GM19025 (cell line): Measurements from ENCODE around the gene CSTA.

ENCODE experiments used
- ATAC-seq: cut with Tn5 transposase; IDR thresholded peaks from one replicate; pipeline ENCODE4 v1.9.1; 2021; ENCODE audit warnings: mild to moderate bottlenecking, low read depth, moderate library complexity; ENCODE audit not compliant: unreplicated experiment

The CSTA gene, protein sequence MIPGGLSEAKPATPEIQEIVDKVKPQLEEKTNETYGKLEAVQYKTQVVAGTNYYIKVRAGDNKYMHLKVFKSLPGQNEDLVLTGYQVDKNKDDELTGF

DNA sequence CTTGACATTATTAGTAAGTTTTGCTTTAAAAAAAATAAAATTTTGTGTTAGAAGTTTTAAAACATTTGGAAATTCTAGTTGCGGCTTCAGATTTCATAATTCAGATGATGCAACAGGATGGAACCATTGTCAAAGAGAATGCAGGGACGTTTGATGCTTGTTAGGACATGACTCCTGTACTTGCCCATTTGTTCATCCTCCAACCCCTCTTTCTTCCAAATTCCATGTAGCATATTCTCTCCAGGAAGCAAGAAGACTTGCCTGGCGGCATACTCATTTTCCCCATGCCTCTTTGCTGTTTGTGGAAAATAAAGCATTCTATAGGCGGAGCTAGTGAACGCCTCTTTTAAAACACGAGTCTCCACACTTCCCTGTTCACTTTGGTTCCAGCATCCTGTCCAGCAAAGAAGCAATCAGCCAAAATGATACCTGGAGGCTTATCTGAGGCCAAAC, at the start of gene CSTA:
TSS of gene CSTA (plus strand) at position 378 of the 453 bp plus-strand sequence. CDS start at position 423, 45 bp downstream.
- ATAC-seq, result no peak

DNA sequence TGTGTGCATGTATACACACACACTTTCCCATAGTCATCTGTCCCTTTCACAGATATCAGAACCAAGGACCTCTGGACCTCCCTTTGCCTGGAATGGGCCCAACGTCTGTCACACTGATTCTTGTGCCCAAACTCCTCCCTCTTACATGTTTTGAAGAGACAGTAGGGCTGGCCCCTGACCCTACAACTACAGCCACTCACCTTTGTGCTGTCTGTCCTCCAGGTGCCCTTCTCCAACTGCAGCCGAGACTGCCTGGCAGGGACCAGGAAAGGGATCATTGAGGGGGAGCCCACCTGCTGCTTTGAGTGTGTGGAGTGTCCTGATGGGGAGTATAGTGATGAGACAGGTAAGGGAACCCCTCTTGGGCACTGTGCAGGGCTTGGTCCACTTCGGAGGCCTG, 43.2 kb upstream of the CSTA start:
- no peak for ATAC-seq

DNA sequence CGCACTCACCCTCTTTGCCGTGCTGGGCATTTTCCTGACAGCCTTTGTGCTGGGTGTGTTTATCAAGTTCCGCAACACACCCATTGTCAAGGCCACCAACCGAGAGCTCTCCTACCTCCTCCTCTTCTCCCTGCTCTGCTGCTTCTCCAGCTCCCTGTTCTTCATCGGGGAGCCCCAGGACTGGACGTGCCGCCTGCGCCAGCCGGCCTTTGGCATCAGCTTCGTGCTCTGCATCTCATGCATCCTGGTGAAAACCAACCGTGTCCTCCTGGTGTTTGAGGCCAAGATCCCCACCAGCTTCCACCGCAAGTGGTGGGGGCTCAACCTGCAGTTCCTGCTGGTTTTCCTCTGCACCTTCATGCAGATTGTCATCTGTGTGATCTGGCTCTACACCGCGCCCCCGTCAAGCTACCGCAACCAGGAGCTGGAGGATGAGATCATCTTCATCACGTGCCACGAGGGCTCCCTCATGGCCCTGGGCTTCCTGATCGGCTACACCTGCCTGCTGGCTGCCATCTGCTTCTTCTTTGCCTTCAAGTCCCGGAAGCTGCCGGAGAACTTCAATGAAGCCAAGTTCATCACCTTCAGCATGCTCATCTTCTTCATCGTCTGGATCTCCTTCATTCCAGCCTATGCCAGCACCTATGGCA, 41.1 kb upstream of the CSTA start:
- ATAC-seq, result no peak

DNA sequence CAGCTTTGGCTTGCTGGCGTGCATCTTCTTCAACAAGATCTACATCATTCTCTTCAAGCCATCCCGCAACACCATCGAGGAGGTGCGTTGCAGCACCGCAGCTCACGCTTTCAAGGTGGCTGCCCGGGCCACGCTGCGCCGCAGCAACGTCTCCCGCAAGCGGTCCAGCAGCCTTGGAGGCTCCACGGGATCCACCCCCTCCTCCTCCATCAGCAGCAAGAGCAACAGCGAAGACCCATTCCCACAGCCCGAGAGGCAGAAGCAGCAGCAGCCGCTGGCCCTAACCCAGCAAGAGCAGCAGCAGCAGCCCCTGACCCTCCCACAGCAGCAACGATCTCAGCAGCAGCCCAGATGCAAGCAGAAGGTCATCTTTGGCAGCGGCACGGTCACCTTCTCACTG, 40.6 kb upstream of the CSTA start:
- ATAC-seq, result no peak

DNA sequence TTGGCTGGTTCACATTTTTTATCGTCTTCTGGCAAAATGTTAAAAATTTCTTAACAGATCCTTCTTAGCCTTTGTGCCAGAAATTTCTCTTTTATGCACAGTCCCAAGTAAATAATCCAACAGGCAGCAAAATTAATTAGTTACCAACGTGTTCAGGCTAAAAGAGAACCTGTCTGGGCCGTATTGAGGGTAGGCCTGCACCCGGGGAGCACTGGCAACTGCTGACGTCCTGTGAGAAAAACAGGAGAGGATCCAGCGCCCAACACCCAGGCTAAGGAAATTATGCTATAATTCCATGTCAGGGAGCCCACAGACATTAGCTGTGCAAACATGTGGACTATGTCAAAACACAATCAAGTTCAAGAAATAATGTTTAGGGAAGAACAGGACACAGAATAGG, 30.7 kb upstream of the CSTA start:
- ATAC-seq, result no peak

DNA sequence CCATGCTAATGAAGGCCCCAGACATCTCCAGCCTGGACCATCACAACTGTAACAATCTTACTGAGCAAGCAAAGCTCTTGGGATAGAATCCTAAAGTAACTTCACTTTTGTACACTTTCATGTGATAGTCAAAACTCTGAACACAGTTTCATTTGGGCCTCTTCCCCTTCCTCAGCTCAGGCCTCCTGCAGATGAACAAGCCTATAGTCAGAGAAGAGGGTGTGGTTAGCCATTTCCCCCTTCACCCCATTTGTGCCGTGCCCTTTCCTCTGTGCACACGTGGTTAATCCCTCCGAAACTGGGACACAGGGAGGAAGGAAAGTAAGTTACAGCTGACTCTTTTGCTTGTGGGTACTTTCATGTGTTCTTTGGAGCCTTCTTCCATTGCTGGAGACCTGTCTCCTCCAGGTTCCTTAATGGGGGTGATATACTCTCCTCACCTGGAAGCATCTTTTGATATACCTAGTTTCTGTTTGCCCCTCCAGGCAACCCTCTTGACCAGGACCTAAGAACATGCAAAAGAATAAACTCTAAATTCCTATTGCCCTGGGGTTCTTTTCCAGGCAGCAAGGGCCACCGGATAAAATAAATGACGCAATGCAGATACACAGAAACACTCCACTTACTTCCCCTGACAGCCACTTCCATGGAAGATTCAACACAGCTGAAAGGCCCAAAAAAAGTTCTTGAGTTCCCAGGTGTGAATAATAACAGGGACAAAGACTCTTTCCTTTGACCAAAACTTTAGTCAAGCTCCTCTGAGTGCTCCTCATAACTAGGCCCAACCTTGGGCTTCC, 29.6 kb upstream of the CSTA start:
- ATAC-seq, result no peak

DNA sequence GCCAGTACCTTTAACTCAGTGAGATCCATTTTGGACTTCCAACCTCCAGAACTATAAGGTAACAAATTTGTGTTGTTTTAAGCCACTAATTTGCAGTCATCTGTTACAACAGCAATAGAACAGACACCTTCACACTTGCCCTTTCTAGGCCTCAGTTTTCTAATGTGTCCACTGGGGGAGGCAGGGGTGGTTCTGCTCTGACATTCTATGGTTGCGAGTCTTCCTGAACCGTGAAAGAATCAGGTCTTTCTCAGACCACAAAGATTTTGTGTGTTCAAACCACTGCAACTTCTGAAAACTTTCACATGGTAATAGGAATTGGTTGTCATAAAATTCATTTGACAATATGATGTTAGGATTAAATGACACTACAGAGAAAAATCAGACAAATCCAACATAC, 26.8 kb upstream of the CSTA start:
- no peak for ATAC-seq

DNA sequence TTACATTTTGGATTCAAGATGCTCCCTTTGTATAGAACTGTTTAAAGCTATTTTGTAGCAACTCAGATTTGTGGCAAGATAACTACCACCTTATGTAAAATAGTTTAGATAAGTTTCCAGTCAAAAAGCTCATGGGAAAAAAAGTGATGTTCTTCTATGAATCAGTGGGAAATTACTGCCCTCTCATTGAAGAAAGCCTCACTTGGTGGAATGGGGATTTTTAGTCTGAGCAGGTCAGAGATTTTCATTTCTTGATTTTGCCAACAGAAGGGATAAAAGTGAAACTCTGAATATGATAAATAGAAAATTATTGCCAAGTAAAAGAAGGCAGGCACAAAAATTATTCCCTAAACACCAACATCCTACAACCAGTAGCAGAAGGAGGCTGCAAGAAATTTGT, 25.8 kb upstream of the CSTA start:
- ATAC-seq, result no peak

DNA sequence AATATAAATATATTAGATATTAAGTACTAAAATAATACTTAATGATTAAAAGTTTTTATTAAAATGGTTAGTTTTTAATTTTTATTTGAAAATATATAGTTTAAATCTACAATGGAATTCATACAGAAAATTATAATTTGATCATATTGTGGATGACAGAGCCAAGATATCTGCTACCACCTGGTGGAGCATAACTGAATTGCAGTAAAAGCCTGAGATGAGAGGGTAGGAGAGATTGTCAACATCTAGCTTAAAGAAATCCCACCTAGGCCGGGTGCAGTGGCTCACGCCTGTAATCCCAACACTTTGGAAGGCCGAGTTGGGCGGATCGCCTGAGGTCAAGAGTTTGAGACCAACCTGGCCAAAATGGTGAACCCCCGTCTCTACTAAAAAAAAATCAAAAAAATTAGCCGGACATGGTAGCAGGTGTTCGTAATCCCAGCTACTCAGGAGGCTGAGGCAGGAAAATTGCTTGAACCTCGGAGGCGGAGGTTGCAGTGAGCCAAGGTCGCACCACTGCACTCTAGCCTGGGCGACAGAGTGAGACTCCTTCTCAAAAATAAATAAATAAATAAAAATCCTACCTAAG, 25.1 kb upstream of the CSTA start:
- no peak for ATAC-seq

DNA sequence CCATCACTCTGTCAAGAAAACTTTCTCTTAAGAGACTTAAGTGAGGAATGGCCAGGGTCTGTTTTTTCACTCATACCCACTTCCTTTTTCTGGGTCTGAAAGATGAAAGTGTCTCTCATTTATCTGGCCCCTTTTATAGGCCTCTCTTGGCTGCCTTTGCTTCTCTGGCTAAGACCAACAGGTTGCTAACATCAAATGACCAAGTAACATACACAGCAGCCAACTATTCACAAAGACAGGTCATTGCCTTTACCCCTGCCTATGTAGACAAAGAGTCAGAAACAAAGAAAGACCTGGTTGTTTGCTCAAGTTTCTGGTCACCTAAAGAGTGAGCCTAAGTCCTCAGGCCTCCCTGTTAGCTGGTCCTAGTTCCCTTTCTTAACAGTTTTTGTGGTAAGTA, 24.0 kb upstream of the CSTA start:
- no peak for ATAC-seq

DNA sequence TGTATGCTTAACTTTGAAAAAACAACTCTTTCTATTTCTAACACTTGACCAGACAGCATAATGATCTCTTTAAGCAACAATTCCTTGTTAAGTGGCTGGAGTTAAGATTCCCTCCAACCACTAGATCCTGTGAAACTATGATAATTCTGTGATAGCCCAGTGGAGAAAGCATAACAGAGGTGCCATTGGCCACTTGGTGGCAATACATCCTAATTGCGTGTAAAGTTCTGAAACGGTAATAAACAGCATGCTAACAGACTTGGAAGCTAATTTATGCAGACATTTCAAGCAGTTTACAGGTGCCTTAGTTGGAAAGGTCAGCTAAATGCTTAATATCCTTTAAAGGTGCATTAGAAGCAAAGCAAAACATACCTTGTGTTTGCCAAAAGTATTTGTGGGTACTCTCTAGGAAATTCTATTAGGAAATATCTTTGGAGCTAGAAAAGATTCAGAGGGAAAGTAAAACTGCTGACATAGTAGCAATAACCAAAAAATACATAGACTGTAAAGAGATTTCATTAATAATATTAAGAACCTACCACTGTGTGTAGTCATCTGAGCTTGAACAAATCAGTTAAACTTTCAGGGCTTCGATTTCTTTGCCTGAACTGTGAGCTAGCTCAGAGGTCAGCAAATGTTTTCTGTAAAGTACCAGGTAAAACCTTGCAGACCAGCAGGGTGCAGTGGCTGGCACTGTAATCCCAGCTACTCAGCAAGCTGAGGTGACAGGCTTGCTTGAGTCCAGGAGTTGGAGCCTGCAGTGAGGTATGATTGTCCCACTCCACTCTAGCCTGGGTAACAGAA, 19.0 kb upstream of the CSTA start:
- ATAC-seq, result no peak

DNA sequence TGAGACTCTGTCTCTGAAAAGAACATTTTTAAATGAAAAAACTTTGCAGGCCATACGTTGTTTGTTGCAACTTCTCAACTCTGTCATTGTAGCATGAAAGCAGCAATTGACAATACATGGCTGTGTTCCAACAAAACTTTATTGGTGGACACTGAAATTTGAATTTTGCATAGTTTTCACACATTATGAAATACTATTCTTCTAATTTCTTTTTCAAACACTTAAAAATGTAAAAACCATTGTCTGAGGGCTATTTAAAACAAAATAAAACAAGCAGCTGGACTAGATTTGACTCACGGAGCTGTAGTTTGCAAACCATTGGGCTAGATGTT, 18.5 kb upstream of the CSTA start:
- no peak for ATAC-seq

DNA sequence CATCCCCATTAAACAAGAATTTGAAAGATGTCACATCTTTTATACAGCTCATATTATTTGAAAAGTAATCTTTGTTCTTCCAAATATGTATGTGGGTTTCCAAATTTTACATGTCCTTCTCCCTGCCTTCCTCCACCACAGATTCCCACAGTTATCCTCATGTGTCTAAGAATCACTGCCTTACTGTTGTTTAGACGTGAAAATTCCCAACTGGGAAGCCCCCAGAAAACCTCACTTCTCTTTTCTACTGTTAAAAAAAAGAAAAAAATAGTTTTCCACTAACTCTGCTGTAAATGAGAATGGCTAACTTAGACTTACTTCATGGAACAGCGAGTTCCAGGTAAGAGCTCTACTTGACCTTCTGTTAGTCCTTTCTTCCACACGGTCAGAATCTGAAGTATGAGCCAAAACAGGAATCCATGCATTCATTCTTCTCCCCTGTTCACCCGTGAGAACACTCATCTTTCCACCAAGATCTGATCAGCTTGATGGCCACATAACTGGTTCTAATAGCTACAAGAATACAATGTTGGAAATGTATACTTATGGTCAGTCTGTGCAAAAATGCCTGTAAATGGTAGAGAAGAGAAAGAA, 17.9 kb upstream of the CSTA start:
- no peak for ATAC-seq

DNA sequence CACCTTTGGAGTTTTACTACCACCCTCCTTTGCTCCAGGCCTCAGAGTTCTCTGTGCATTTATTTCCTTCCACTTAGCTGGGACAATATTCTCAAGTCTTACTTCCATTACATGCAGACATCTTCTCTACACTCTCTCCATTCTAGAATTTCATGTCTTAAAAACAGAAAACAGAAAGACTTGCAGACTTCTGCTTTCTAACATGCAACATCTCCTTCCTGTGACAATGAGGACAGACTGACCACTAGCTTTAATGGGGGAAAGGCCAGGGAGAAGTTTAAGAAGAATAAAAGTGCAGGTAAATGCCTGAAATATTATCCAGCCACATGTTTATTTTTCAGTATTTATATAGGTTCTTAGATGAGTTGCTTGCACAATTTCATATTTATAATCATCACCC, 17.1 kb upstream of the CSTA start:
- no peak for ATAC-seq

DNA sequence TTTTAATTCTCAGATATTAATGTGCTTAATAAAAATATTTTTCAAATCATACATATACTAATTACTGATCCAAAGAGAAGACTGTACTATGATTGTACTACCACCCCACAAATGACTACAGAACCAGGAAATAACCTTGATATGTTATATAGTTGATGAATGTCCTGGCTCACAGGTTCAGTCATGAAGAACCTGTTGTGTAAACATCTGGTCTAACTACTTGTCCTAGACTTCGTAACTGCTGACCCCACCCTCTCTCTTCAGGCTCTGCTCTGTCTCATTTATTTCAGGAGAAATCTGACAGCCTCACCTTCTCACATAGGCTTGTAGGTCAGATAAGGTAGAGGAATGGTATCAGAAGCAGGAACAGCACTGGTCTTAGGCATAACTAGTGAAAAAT, 14.7 kb upstream of the CSTA start:
- no peak for ATAC-seq

DNA sequence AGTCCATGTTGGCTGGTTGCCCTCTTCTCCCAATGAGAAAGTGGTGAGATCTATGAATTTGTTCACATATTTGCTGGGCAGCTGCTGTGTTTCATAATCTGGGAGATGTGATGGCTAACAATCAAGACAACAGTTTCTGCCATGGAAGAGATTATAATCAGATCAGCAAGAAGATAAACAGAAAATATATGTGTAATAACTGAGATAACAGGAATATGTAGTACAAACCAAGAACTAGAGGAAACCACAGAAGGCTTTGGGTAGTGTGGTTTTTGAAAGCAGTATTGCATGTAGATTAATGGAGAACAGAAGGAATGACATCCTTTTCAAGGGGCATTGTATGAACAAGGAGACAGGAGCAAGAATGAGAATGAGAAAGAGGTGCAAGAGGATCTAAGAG, 12.2 kb upstream of the CSTA start:
- ATAC-seq, result no peak

DNA sequence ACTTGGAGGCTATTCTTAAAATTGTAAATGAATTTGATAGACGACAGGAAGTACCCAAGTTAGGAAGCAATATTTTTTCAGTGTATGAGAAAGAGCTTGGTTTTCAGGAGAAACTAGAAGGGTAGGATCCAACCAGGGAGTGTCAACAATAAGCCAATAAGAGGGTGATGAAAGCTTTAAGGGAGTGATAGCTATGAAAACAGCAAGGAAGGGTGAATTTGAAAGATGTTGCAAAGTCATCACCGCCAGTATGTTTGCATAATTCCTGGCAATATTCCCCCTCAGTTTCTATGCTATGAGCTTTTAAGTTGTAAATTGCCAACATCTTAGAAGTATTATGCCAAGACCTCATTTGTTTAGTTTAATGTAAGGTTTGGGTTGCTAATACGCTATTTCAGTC, 11.8 kb upstream of the CSTA start:
- no peak for ATAC-seq

DNA sequence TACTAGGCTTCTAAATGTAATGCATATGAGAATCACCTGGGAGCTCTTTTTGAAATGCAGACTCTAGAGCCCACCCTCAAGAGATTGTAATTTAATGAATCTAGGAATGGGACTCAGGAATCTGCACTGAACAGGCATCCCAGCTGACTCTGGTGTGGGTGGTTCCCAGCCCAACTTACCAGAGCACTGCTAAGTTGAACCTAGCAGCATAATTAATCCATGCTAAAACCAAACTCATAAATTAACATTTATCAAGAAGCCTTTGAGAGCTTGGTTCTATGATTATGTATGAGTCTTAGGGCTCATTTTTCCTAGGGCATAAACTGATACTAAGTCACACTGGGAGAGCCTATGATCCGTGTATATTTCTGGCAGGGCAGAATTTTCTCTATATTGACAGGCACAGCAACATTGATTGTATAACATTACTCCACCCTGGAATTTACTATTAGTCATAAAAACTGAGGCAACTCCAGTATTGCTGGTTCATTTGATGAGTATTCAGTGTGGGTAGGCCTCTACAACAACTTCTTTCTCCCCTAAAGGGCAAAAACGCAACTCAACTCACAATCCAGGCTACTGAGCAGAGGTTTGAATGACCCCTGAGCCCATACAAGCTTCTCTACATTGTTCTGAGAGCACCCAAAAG, 10.7 kb upstream of the CSTA start:
- ATAC-seq, result no peak

DNA sequence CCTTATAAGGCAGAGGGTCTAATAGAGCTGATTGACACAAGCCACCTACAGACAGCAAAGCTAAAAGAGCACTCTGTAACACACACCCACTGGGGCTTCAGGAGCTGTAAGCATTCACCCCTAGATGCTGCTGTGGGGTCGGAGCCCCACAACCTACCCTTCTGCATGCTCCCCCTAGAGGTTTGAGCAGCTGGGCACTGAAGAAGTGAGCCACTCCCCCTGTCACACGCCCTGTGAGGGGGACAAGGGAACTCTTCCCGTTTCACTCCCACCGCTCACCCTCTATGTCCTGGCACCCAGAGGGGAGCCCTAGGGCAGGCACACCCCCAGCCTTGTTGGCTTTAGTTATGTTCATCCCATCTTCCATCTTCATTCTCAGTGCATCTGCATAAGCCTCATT, 9.4 kb upstream of the CSTA start:
- ATAC-seq, result no peak

DNA sequence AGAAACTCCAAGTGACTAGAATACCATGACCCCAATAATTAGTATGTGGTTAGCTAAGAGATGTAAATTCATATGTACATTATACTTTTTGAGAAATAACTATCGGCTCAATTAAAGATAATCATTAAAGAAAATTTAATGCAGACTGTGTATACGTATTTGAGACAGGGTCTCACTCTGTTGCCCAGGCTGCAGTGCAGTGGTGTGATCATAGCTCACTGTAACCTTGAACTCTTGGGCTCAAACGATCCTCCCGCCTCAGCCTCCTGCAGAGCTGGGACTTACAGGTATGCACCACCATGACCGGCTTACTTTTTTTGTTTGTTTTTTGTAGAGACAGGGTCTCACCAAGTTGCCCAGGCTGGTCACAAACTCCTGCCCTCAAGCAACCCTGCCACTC, 8.7 kb upstream of the CSTA start:
- no peak for ATAC-seq
